Activated CD8-positive, alpha-beta memory T cell treated with anti-CD3 and anti-CD28 coated beads for 36 hours (primary cell): ENCODE measurements around the gene GALNT17. TPM values are rescaled to one million over a fixed set of nuclear protein-coding genes. Genes with fewer than 3 reads are reported as not detected.

ENCODE experiments used
- CTCF ChIA-PET: fragments of 350-600 bp; sonication (Branson Sonifier 250); formaldehyde crosslinking; loops from one replicate; lab custom pipeline; 2021; ENCODE audit warnings: antibody characterized with exemption; lab: Charles Lee
- POLR2A ChIA-PET: fragments of 350-600 bp; sonication (Branson Sonifier 250); formaldehyde crosslinking; loops from one replicate; lab custom pipeline; 2021; ENCODE audit warnings: antibody characterized with exemption; lab: Charles Lee
- total RNA-seq, 2 experiments: library from RNA; stranded (reverse); gene quantifications; one replicate each; pipeline ENCODE4 v1.2.3, GENCODE V29; 2021

GALNT17 gene
- total RNA-seq, 2 experiments from 2014 or later: not detected

GRCh38 chr7:71362240-71362639, 230.3 kb downstream of the GALNT17 start:
- ChIA-PET CTCF (no interaction called here), POLR2A (no interaction called here)

DNA sequence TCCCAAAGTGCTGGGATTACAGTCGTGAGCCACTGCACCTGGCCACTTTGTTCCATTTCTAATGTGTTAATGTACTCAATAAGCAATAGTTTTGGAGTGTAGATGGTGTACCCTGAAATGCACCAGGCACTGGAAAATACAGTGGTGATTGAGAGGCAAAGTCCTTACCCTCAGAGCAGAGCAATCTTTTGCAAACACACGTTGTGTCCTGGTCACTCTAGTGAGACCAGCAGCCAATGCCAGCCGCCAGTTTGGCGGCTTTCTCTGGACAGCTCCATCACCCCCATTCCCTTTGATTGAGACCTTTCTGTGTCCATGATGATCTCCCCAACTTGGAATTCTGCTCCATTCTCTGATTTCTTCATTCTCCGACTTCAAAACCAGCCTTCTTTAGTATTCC, 231.3 kb downstream of the GALNT17 start:
- ChIA-PET POLR2A (no interaction called here), CTCF (no interaction called here)

GRCh38 chr7:71363627-71364026, 231.7 kb downstream of the GALNT17 start:
- POLR2A ChIA-PET: no interaction called here
- CTCF ChIA-PET: no interaction called here

DNA sequence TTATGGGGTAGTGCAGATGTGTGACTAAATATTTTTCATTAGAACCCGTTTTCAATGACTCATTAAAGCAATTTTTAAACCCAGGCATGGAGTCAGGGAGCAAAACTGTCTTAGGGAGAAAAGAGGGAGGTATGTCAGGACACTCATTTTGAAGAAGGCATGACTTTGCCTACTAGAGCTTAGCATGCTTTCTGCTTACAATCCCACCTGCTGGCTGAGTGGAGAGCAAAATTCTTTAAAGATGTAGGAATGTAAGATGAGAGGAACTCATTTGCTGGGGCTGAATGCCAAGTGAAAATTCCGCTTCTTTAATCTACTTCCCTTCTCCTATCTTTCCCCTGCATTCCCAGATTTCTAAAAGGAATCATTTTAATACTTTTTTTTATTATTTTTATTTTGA, 232.6 kb downstream of the GALNT17 start:
- POLR2A ChIA-PET: no interaction called here
- CTCF ChIA-PET: no interaction called here

GRCh38 chr7:71372991-71373390, 241.0 kb downstream of the GALNT17 start:
- CTCF ChIA-PET: no interaction called here
- POLR2A ChIA-PET: no interaction called here

- POLR2A ChIA-PET: no interaction called here
- CTCF ChIA-PET: no interaction called here
Observed at GRCh38 chr7:71377062-71377461, 245.1 kb downstream of the GALNT17 start.

DNA sequence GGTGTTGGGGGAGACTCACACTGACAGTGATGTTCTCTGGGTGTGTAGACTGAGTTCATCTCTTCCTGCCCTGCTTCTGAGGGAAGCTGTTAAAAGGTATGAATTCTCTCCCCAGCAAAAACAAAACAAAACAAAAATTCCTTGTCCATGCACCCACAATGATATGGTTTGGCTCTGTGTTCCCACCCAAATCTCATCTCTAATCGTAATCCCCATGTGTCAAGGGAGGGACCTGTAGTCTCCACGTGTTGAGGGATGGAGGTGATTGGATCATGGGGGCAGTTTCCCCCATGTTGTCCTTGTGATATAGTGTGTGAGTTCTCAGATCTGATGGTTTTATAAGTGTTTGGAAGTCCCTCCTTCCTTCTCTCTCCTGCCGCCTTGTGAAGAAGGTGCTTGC, 245.5 kb downstream of the GALNT17 start:
- ChIA-PET CTCF (no interaction called here), POLR2A (no interaction called here)

- CTCF ChIA-PET: no interaction called here
- POLR2A ChIA-PET: no interaction called here
Observed at GRCh38 chr7:71384094-71384493, 252.2 kb downstream of the GALNT17 start.

DNA sequence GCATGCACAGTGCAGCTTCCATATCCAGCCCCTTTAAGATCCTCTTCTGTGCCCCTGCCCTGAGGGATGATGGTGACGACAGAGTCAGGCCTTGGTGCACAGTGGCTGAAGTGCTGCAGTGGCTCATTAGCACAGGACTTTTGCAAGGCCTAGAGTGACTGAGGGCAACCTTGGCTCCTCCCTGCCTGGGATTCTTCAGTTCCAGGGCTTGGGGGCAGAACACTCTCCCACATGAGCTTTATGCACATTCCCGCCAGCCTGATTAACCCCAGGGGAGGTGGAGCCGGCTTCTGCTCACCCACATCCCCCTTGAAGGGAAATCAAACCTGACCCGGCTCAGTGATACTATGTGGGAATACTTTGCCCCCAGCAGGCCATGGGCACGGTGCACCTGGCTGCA, 253.4 kb downstream of the GALNT17 start:
- POLR2A ChIA-PET: no interaction called here
- CTCF ChIA-PET: no interaction called here

DNA sequence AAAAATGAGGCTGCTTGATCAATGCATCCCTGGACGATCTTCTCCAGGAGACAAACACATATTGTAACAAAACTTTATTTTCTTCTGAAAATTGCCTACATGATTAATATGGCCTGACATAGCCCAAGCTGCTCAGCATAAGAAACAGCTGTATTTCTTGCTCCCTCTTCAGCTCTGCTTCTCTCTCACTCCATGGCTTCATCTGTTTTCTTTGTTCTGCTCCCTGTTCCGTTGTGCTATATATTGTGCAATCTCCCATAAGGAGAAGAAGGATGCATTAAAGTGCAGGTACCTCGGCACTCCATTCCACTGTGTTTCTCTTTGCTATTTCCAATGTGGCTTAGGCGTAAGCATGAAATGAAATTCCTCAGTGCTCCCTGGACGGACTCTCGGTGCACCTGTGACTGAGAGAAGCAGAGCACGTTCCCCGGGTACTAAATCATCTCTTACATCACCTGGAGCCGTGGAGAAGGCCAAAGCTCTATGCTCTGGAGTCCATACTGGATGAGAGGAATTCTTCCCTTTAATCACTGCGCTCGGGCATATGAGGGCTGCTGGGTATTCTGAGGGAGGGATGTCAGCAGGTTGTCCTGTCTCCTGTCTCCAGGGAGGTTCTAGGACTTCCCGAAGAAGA, 254.3 kb downstream of the GALNT17 start:
- POLR2A ChIA-PET: no interaction called here
- CTCF ChIA-PET: no interaction called here

DNA sequence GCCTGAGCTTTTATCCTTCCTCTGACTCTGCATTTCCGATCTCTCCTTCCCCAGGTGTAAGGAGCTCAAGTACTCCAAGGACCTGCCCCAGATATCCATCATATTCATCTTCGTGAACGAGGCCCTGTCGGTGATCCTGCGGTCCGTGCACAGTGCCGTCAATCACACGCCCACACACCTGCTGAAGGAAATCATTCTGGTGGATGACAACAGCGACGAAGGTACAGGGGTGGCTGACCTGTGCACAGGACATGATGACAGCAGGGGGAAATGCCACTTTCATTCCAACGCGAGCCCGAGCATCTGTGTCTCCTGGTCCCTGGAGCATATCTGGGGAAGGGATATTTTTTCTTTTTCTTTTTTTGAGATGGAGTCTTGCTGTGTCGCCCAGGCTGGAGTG, 256.2 kb downstream of the GALNT17 start:
- ChIA-PET POLR2A (no interaction called here), CTCF (no interaction called here)

DNA sequence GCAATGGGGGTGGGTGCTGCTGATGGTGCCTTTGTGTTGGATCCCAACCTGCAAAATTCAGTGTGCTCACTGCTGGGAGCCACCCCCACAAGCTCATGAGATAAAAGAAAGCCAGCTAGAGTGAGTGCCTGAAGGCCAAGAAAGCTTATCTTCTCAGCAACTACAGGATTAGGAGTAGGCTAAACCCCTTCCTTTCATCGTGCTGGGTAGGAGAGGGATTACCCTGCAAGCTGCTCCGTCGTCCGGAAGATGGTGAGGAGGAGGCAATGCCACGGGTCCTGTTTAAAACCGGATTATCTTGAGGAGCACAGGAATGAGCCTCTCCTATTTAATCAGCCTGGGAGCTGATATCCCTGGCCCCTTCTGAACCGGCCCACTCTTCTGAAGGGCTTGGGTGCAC, 258.0 kb downstream of the GALNT17 start:
- CTCF ChIA-PET: no interaction called here
- POLR2A ChIA-PET: no interaction called here

- CTCF ChIA-PET: no interaction called here
- POLR2A ChIA-PET: no interaction called here
Observed at GRCh38 chr7:71393661-71394060, 261.7 kb downstream of the GALNT17 start.

DNA sequence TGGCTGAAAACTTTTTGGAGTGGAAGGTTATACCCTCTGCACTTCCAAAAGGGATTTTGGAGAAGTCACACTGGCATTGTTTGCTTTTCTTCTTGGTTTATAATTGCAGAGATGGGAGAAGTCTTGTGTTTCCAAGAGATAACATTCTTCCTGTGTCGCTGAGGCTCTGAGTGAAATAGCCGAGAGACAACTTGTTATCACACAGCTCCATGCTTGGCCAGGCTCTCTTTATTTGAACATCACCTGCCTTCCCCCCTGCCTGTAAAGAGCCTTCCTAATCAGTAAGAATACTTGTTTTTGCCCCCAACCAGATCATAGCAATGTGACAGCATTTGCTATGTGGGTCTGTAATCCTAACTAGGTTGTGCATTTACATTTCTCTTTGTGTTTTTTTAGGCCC, 270.7 kb downstream of the GALNT17 start:
- CTCF ChIA-PET: no interaction called here
- POLR2A ChIA-PET: no interaction called here

- CTCF ChIA-PET: no interaction called here
- POLR2A ChIA-PET: no interaction called here
Observed at GRCh38 chr7:71403202-71403946, 271.4 kb downstream of the GALNT17 start.

- ChIA-PET POLR2A (no interaction called here), CTCF (no interaction called here)
Observed at GRCh38 chr7:71404726-71405345, 272.9 kb downstream of the GALNT17 start.

GRCh38 chr7:71408271-71408670, 276.3 kb downstream of the GALNT17 start:
- ChIA-PET POLR2A (no interaction called here), CTCF (no interaction called here)

GRCh38 chr7:71409550-71410157, 277.7 kb downstream of the GALNT17 start:
- ChIA-PET POLR2A (no interaction called here), CTCF (no interaction called here)

DNA sequence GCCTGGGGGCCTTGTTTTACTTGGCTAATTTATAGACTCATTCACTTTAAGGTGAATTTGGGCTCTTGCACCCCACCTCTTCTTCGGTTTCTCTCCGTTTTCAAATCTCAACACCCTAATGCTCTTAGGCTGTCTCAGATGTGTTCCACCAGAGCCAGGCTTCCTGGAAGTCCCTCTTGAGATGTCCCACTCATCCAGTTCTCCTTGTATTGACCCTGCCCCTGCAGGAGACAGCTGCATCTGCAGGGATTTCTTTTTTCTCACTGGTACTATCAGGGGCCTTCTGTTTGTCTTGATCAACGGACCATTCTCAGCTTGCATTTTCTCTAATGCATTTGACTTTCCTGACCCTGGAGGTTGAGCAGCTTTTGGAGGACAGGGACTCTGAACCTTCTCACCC, 279.5 kb downstream of the GALNT17 start:
- ChIA-PET CTCF (no interaction called here), POLR2A (no interaction called here)

- ChIA-PET POLR2A (no interaction called here), CTCF (no interaction called here)
Observed at GRCh38 chr7:71414490-71414889, 282.5 kb downstream of the GALNT17 start.
